Endothelial cell of umbilical vein (primary cell): Measurements from ENCODE around the gene EGR1. TPM values are rescaled to one million over a fixed set of nuclear protein-coding genes. Genes with fewer than 3 reads are reported as not detected.

Source experiments
- BruUV-seq: library from RNA; stranded (reverse); fragments of 400-500 nt; replicated peaks from 2 replicates; lab custom pipeline; 2021; lab: Mats Ljungman, UMichigan
- CTCF ChIA-PET: fragments of 300-600, 350-600 bp; sonication (Branson Sonifier 250); formaldehyde crosslinking; loops from one replicate; lab custom pipeline; 2021; ENCODE audit warnings: antibody characterized with exemption, inconsistent platforms; lab: Charles Lee
- POLR2A ChIA-PET: fragments of 300-600, 350-600 bp; sonication (Branson Sonifier 250); formaldehyde crosslinking; loops from one replicate; lab custom pipeline; 2021; ENCODE audit warnings: antibody characterized with exemption, inconsistent platforms; lab: Charles Lee
- DNase-seq: peaks from one replicate; pipeline ENCODE4 v3.0.0-alpha.2; 2011; ENCODE audit warnings: low read depth, low spot score
- FAIRE-seq: peaks from 2 replicates; lab custom pipeline; 2011; peaks lifted over from hg19 to GRCh38; lab: Jason Lieb, UNC
- H2AFZ ChIP-seq: 2 replicates; pipeline ENCODE4 v1.6.0; 2012; ENCODE audit warnings: low read depth, low read length, control low read depth, inconsistent platforms
- H3K27ac ChIP-seq: 2 replicates; pipeline ENCODE4 v1.5.1; 2011; ENCODE audit warnings: low read depth, mild to moderate bottlenecking, control low read depth, low read length, moderate library complexity; ENCODE audit not compliant: insufficient read depth
- H3K27me3 ChIP-seq, 2 experiments: 2 replicates each; pipeline versions ENCODE4 v1.6.0 to v1.6.1; 2011; ENCODE audit warnings: low read length in 2 of 2, mixed read lengths in 1 of 2; ENCODE audit not compliant: control insufficient read depth in 2 of 2, insufficient read depth in 2 of 2
- H3K36me3 ChIP-seq, 2 experiments: 2 replicates in 1 of 2; 3 replicates in 1 of 2; pipeline ENCODE4 v1.5.1; 2011; ENCODE audit warnings: low read length in 2 of 2, mild to moderate bottlenecking in 1 of 2, moderate library complexity in 1 of 2; ENCODE audit not compliant: control insufficient read depth in 2 of 2, insufficient read depth in 2 of 2; ENCODE audit errors: extremely low read depth in 1 of 2
- H3K4me1 ChIP-seq: 3 replicates; pipeline ENCODE4 v1.5.1; 2011; ENCODE audit warnings: mild to moderate bottlenecking, low read length; ENCODE audit not compliant: control insufficient read depth, insufficient read depth; ENCODE audit errors: extremely low read depth
- H3K4me2 ChIP-seq: 2 replicates; pipeline ENCODE4 v1.6.1; 2011; ENCODE audit warnings: low read length, control low read depth, mixed read lengths; ENCODE audit not compliant: insufficient read depth
- H3K4me3 ChIP-seq, 3 experiments: fragments of 200-600 bp in 1 of 3; sonication (generic), shearing (Covaris generic) in 1 of 3; replicated peaks in 1 of 3; 2 replicates each; pipeline ENCODE4 v1.5.1; 2011 to 2016; ENCODE audit warnings: control low read depth in 3 of 3, low read length in 3 of 3, mild to moderate bottlenecking in 2 of 3, inconsistent platforms in 1 of 3, low read depth in 1 of 3, moderate library complexity in 1 of 3; ENCODE audit not compliant: insufficient read depth in 1 of 3
- H3K79me2 ChIP-seq: 2 replicates; pipeline ENCODE4 v1.6.0; 2012; ENCODE audit warnings: low read length, inconsistent platforms; ENCODE audit not compliant: control insufficient read depth, insufficient read depth
- H3K9ac ChIP-seq: replicated peaks from 2 replicates; pipeline ENCODE3; 2011; ENCODE audit warnings: low read length, control low read depth; ENCODE audit not compliant: insufficient read depth; ENCODE audit errors: extremely low read depth
- H3K9me1 ChIP-seq: replicated peaks from 3 replicates; pipeline ENCODE4 v1.6.0; 2011; ENCODE audit warnings: mild to moderate bottlenecking, low read length; ENCODE audit not compliant: control insufficient read depth, insufficient read depth; ENCODE audit errors: extremely low read depth
- H3K9me3 ChIP-seq: replicated peaks from 2 replicates; pipeline ENCODE4 v1.5.1; 2012; ENCODE audit warnings: low read length, inconsistent platforms; ENCODE audit not compliant: control insufficient read depth, insufficient read depth
- H4K20me1 ChIP-seq: replicated peaks from 2 replicates; pipeline ENCODE3; 2011; ENCODE audit warnings: mild to moderate bottlenecking, low read length; ENCODE audit not compliant: control insufficient read depth, insufficient read depth; ENCODE audit errors: extremely low read depth
- EZH2 ChIP-seq: IDR thresholded peaks from 2 replicates; pipeline ENCODE4 v1.6.1; 2012; ENCODE audit warnings: borderline replicate concordance, low read depth, mild to moderate bottlenecking, moderate library complexity, low read length, inconsistent platforms; ENCODE audit not compliant: severe bottlenecking
- FOS ChIP-seq: IDR thresholded peaks from 2 replicates; pipeline ENCODE4 v1.6.1; 2011; ENCODE audit warnings: mild to moderate bottlenecking, low read length, moderate library complexity, borderline replicate concordance; ENCODE audit not compliant: insufficient read depth
- GATA2 ChIP-seq: IDR thresholded peaks from 2 replicates; pipeline ENCODE4 v1.7.0; 2011; ENCODE audit warnings: low read depth, mild to moderate bottlenecking, moderate library complexity, mixed read lengths, low read length; ENCODE audit not compliant: insufficient read length, insufficient read depth
- JUN ChIP-seq: IDR thresholded peaks from 2 replicates; pipeline ENCODE4 v1.6.1; 2011; ENCODE audit warnings: borderline replicate concordance, low read depth; ENCODE audit not compliant: insufficient read length, insufficient read depth
- MYC ChIP-seq: IDR thresholded peaks from one replicate; pipeline ENCODE4 v1.6.1; 2011; ENCODE audit warnings: mild to moderate bottlenecking, low read depth, low read length
- POLR2A ChIP-seq: IDR thresholded peaks from 2 replicates; pipeline ENCODE4 v1.6.1; 2012; ENCODE audit warnings: low read depth, mild to moderate bottlenecking, control low read depth, low read length
- POLR2AphosphoS5 ChIP-seq: IDR thresholded peaks from 2 replicates; pipeline ENCODE4 v1.6.1; 2012; ENCODE audit warnings: low read depth, mild to moderate bottlenecking, control low read depth, low read length, moderate library complexity; ENCODE audit not compliant: insufficient read depth
- dilution Hi-C: fragments of 300-500 bp; cut with MboI; formaldehyde crosslinking; loops from one replicate; pipeline ENCODE4 v1.15.0; 2019; ENCODE audit warnings: low sequenced_read_pairs; ENCODE audit not compliant: extremely low pct_ligation_motif_present
- intact Hi-C: fragments of 100-400 bp; cut with micrococcal nuclease; formaldehyde crosslinking; loops from one replicate; pipeline ENCODE4 v1.10.0; 2022
- polyA plus RNA-seq, 4 experiments: library from polyadenylated mRNA; depleted of rRNA in 3 of 4; stranded (reverse) in 3 of 4; unstranded in 1 of 4; fragments of >200 nt; gene quantifications; 2 replicates each; pipeline versions ENCODE4 v1.2.1 to v1.2.3, GENCODE V29; 2011 to 2012; ENCODE audit warnings: missing spikeins in 1 of 4
- total RNA-seq: library from RNA; stranded (reverse); gene quantifications from 2 replicates; pipeline ENCODE4 v1.2.3, GENCODE V29; 2021
- TF ChIP-seq, protein P1 (sequence below): IDR thresholded peaks from 2 replicates; pipeline ENCODE4 v1.6.1; 2011; ENCODE audit not compliant: insufficient read depth, insufficient read length
- TF ChIP-seq, protein P2 (sequence below), 2 donors: IDR thresholded peaks; 1 replicate in 1 of 2; 2 replicates in 1 of 2; pipeline ENCODE4 v1.5.1; 2011; ENCODE audit warnings: low read length in 2 of 2, mild to moderate bottlenecking in 2 of 2, moderate library complexity in 2 of 2, control low read depth in 1 of 2, inconsistent platforms in 1 of 2, low read depth in 1 of 2; ENCODE audit not compliant: insufficient read depth in 1 of 2; ENCODE audit errors: extremely low read depth in 1 of 2

EGR1 gene
- total and polyA plus RNA-seq, 2 donors (not counting 3 experiments of a cell fraction or from before 2014, with no cell fraction given), result 5.5 to 6.5 TPM

DNA sequence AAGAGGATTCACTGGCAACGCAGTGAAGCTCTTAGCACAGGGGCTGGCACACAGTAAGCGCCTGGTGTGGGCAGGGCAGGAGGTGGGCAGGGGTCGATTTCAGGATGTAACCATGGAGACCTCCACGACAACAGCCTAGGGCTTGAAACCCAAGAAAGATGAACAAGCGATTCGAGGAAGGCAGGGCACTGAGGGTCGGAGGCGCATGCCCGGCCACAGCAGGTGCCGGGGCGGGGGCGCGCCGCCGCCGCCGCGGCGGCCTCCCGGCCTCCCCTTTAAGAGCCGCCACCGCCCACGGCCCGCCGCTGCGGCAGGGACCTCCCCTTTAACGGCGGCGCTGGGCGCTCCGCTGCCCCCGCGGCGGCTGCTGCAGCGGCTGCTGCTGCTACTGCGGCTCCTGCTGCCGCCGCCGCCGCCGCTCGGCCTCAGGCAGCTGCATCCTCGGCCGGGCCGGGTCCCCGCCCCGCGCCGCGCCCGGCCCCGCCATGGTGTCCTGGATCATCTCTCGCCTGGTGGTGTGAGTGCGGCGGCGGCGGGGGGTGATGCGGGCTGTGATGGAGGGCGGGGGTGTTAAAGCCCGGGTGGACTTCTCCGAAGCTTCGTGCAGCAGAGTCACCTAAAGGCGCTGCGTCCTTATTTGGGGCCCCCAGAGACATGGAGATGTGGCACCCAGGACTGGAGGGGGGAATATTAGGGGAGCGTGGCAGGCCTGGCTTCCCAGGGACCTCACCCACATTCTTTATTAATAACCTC is 26.4 kb upstream of the EGR1 start, which contains the start of gene REEP2:
Gene REEP2 (plus strand): TSS at position 334 of the 753 bp plus-strand sequence. CDS start 152 bp downstream, at position 486.
- POLR2A ChIA-PET, result interaction anchor here (1.5 kb wide), 1 partner anchor 9 kb away, joined by 3 read pairs; no protein-coding TSS in a partner anchor
- no peaks in the 10 kb centered on the region for H3K9me3 ChIP-seq
- FAIRE-seq, result peak; percentile 50
- H3K4me2 ChIP-seq, result peak within 1 kb of the TSS; percentile 91
- peaks cover 7 to 9% of the 10 kb centered on the region in 2 experiments for H3K36me3 ChIP-seq
- CTCF ChIA-PET, result interaction anchor here (0.6 to 3.0 kb wide), 5 partner anchors 8 to 104 kb away, joined by 3 to 25 read pairs (median 6); partner anchors contain the start of gene ETF1
- peak; percentile 42 for DNase-seq
- intact Hi-C loops, result no loop called here
- no peaks in the 10 kb centered on the region for H4K20me1 ChIP-seq
- no peaks in the 10 kb centered on the region for H3K9me1 ChIP-seq
- no TSS peak for BruUV-seq
- no peaks in the 10 kb centered on the region for H3K79me2 ChIP-seq
- H3K4me3 ChIP-seq, result peak within 1 kb of the TSS; percentile 50 to 80 (median 54)
- H3K9ac ChIP-seq, result peak within 1 kb of the TSS; percentile 10
- TF ChIP-seq, protein P1, sequence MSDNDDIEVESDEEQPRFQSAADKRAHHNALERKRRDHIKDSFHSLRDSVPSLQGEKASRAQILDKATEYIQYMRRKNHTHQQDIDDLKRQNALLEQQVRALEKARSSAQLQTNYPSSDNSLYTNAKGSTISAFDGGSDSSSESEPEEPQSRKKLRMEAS, result no peak
- TF ChIP-seq, protein P2, sequence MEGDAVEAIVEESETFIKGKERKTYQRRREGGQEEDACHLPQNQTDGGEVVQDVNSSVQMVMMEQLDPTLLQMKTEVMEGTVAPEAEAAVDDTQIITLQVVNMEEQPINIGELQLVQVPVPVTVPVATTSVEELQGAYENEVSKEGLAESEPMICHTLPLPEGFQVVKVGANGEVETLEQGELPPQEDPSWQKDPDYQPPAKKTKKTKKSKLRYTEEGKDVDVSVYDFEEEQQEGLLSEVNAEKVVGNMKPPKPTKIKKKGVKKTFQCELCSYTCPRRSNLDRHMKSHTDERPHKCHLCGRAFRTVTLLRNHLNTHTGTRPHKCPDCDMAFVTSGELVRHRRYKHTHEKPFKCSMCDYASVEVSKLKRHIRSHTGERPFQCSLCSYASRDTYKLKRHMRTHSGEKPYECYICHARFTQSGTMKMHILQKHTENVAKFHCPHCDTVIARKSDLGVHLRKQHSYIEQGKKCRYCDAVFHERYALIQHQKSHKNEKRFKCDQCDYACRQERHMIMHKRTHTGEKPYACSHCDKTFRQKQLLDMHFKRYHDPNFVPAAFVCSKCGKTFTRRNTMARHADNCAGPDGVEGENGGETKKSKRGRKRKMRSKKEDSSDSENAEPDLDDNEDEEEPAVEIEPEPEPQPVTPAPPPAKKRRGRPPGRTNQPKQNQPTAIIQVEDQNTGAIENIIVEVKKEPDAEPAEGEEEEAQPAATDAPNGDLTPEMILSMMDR (IDR thresholded peaks at IDR 0.05; ENCODE audit: extremely low read depth in 1 of 2, insufficient read depth in 1 of 2, low read depth in 1 of 2, low read length in 2 of 2), result no peak
- TF ChIP-seq JUN (no peak), MYC (no peak), FOS (no peak), POLR2A (no peak), POLR2AphosphoS5 (no peak), GATA2 (no peak), EZH2 (no peak)
- dilution Hi-C loops, result no loop called here
- no peak within 1 kb of the TSS for H3K27ac ChIP-seq
- H3K27me3 ChIP-seq, result no peaks in the 10 kb centered on the region
- peak within 1 kb of the TSS; percentile 91 for H2AFZ ChIP-seq
- H3K4me1 ChIP-seq, result peaks cover 9% of the 10 kb centered on the region
